Measurements from ENCODE around the gene LIN37.

DNA sequence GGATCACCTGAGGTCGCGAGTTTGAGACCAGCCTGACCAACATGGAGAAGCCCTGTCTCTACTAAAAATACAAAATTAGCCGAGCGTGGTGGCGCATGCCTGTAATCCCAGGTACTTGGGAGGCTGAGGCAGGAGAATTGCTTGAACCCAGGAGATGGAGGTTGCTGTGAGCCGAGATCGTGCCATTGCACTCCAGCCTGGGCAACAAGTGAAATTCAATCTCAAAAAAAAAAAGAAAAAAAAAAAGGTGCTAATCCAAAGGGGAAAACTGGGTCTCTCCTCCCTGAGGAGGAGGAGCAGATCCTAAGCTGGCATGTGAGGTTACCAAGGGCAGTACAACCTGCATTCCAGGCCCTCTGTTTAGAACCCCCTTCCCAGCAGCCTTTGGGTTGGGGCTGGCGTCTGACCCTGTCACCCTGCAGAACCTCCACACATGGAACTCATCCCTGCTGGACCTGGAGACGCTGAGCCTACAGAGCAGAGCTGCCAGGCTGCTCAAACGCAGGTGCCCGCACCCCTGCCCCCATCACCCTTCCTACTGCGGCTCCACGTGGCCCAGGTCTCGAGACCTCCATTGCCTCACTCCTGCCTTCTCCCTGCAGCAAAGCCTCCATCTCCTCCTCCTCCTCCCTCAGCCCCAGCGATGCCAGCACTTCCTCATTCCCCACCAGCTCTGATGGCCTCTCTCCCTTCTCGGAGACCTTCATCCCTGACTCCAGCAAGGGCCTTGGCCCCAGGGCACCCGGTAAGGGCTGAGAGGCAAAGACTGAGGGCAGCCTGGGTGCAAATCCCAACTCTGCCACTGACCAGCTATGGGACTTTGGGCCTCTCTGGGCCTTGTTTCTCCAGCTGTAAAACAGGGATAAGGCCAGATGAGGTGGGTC lies 16.3 kb downstream of the LIN37 start:
- TF ChIP-seq, protein P1, sequence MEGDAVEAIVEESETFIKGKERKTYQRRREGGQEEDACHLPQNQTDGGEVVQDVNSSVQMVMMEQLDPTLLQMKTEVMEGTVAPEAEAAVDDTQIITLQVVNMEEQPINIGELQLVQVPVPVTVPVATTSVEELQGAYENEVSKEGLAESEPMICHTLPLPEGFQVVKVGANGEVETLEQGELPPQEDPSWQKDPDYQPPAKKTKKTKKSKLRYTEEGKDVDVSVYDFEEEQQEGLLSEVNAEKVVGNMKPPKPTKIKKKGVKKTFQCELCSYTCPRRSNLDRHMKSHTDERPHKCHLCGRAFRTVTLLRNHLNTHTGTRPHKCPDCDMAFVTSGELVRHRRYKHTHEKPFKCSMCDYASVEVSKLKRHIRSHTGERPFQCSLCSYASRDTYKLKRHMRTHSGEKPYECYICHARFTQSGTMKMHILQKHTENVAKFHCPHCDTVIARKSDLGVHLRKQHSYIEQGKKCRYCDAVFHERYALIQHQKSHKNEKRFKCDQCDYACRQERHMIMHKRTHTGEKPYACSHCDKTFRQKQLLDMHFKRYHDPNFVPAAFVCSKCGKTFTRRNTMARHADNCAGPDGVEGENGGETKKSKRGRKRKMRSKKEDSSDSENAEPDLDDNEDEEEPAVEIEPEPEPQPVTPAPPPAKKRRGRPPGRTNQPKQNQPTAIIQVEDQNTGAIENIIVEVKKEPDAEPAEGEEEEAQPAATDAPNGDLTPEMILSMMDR (IDR thresholded peaks at IDR 0.05): no peak
- no peak for TF ChIP-seq EP300 (IDR thresholded peaks at IDR 0.05)
- TF ChIP-seq POLR2AphosphoS5 (IDR thresholded peaks at IDR 0.05): no peak
- TF ChIP-seq POLR2A (IDR thresholded peaks at IDR 0.05; ENCODE audit: low read depth): no peak

All from esophagus muscularis mucosa (tissue), 4 donors.